ENCODE results near the gene BOD1L1. TPM values are rescaled to one million over a fixed set of nuclear protein-coding genes. Genes with fewer than 3 reads are reported as not detected.

BOD1L1 gene
- total and polyA plus RNA-seq, 5 donors: 14.0 to 24.7 (median 23.1) TPM

- Histone ChIP-seq H3K27me3 (ENCODE audit: control insufficient read depth, insufficient read depth) (no peaks in the 10 kb centered on the region), H3K9me3 (ENCODE audit: control insufficient read depth, low read length) (no peaks in the 10 kb centered on the region), H3K4me1 (ENCODE audit: control insufficient read depth, insufficient read depth, low read length) (peaks cover 4% of the 10 kb centered on the region), H3K4me3 (ENCODE audit: low read length) (no peak overlapping the region), H3K27ac (ENCODE audit: low read length) (no peak overlapping the region)
- 51% methylated on average over 6 of the region's 6 CpGs for WGBS
- intact Hi-C loops (cut with DNase I): no loop called here
- no peak for DNase-seq
- ATAC-seq: no peak
These were observed 19.5 kb upstream of the BOD1L1 start for GRCh38 chr4:13647031-13647430.

- no peak overlapping the region for H3K4me3 ChIP-seq (ENCODE audit: low read length)
- 90% methylated on average over 1 of the region's 1 CpG for WGBS
- no peak for DNase-seq
- no peak for ATAC-seq
- H3K27ac ChIP-seq (ENCODE audit: low read length): no peak overlapping the region
- H3K9me3 ChIP-seq (ENCODE audit: control insufficient read depth, low read length): no peaks in the 10 kb centered on the region
- intact Hi-C loops (cut with DNase I): no loop called here
- peaks cover 4% of the 10 kb centered on the region for H3K4me1 ChIP-seq (ENCODE audit: control insufficient read depth, insufficient read depth, low read length)
- H3K27me3 ChIP-seq (ENCODE audit: control insufficient read depth, insufficient read depth): no peaks in the 10 kb centered on the region
These were observed 17.6 kb upstream of the BOD1L1 start for GRCh38 chr4:13645075-13645474.

- WGBS: 19% methylated on average over 2 of the region's 2 CpGs
- peak in 1 of 2 donors; percentile 67 for ATAC-seq
- intact Hi-C loops (cut with DNase I): no loop called here
These were observed 14.8 kb upstream of the BOD1L1 start for GRCh38 chr4:13642170-13642950.

GRCh38 chr4:13641084-13641483, 13.6 kb upstream of the BOD1L1 start:
- 53% methylated on average over 6 of the region's 6 CpGs for WGBS
- Histone ChIP-seq H3K27me3 (ENCODE audit: control insufficient read depth, insufficient read depth) (no peaks in the 10 kb centered on the region), H3K9me3 (ENCODE audit: control insufficient read depth, low read length) (no peaks in the 10 kb centered on the region), H3K4me3 (ENCODE audit: low read length) (no peak overlapping the region), H3K27ac (ENCODE audit: low read length) (no peak overlapping the region), H3K4me1 (ENCODE audit: control insufficient read depth, insufficient read depth, low read length) (peaks cover 4% of the 10 kb centered on the region)
- intact Hi-C loops (cut with DNase I): no loop called here
- no peak for DNase-seq
- no peak for ATAC-seq

More at GRCh38 chr4:13642170-13642950, 14.8 kb upstream of the BOD1L1 start:
- DNase-seq: peak in 1 of 3 donors; percentile 51
- no peaks in the 10 kb centered on the region for H3K27me3 ChIP-seq (ENCODE audit: control insufficient read depth, insufficient read depth)
- H3K4me3 ChIP-seq (ENCODE audit: low read length): no peak overlapping the region
- no peaks in the 10 kb centered on the region for H3K9me3 ChIP-seq (ENCODE audit: control insufficient read depth, low read length)
- no peak overlapping the region for H3K27ac ChIP-seq (ENCODE audit: low read length)
- H3K4me1 ChIP-seq (ENCODE audit: control insufficient read depth, insufficient read depth, low read length): peaks cover 4% of the 10 kb centered on the region

GRCh38 chr4:13640149-13640940, 12.8 kb upstream of the BOD1L1 start:
- ATAC-seq: no peak

GRCh38 chr4:13635286-13635799, 7.8 kb upstream of the BOD1L1 start:
- H3K4me3 ChIP-seq (ENCODE audit: low read length): no peak overlapping the region
- intact Hi-C loops (cut with DNase I): no loop called here
- H3K4me1 ChIP-seq (ENCODE audit: control insufficient read depth, insufficient read depth, low read length): no peaks in the 10 kb centered on the region
- no peak for DNase-seq
- no peak overlapping the region for H3K27ac ChIP-seq (ENCODE audit: low read length)
- H3K27me3 ChIP-seq (ENCODE audit: control insufficient read depth, insufficient read depth): no peaks in the 10 kb centered on the region
- no peaks in the 10 kb centered on the region for H3K9me3 ChIP-seq (ENCODE audit: control insufficient read depth, low read length)
- WGBS: 84% methylated on average over 1 of the region's 1 CpG
- no peak for ATAC-seq

More at GRCh38 chr4:13640149-13640940, 12.8 kb upstream of the BOD1L1 start:
- Histone ChIP-seq H3K27me3 (ENCODE audit: control insufficient read depth, insufficient read depth) (no peaks in the 10 kb centered on the region), H3K4me3 (ENCODE audit: low read length) (no peak overlapping the region), H3K27ac (ENCODE audit: low read length) (no peak overlapping the region), H3K9me3 (ENCODE audit: control insufficient read depth, low read length) (no peaks in the 10 kb centered on the region), H3K4me1 (ENCODE audit: control insufficient read depth, insufficient read depth, low read length) (peaks cover 4% of the 10 kb centered on the region)
- no peak for DNase-seq
- intact Hi-C loops (cut with DNase I): no loop called here
- 40% methylated on average over 8 of the region's 8 CpGs for WGBS

GRCh38 chr4:13633671-13634070, 6.1 kb upstream of the BOD1L1 start:
- ATAC-seq (no peak), DNase-seq (no peak)
- Histone ChIP-seq H3K4me3 (ENCODE audit: low read length) (no peak overlapping the region), H3K9me3 (ENCODE audit: control insufficient read depth, low read length) (no peaks in the 10 kb centered on the region), H3K27me3 (ENCODE audit: control insufficient read depth, insufficient read depth) (no peaks in the 10 kb centered on the region), H3K4me1 (ENCODE audit: control insufficient read depth, insufficient read depth, low read length) (no peaks in the 10 kb centered on the region), H3K27ac (ENCODE audit: low read length) (no peak overlapping the region)
- 100% methylated on average over 1 of the region's 1 CpG for WGBS
- intact Hi-C loops (cut with DNase I): no loop called here

GRCh38 chr4:13627178-13627605, 333 bp downstream of the BOD1L1 start:
- WGBS: under 1% methylated on average over 45 of the region's 45 CpGs
- Histone ChIP-seq H3K9me3 (ENCODE audit: control insufficient read depth, low read length) (no peaks in the 10 kb centered on the region), H3K27ac (ENCODE audit: low read length) (peak overlapping the region; percentile 44), H3K4me1 (ENCODE audit: control insufficient read depth, insufficient read depth, low read length) (peaks cover 3% of the 10 kb centered on the region), H3K4me3 (ENCODE audit: low read length) (peak overlapping the region; percentile 91), H3K27me3 (ENCODE audit: control insufficient read depth, insufficient read depth) (no peaks in the 10 kb centered on the region)
- intact Hi-C loops (cut with DNase I): no loop called here
- no peak for ATAC-seq
- DNase-seq: peak in 2 of 3 donors; percentile 53 to 67

GRCh38 chr4:13626492-13627177, 890 bp downstream of the BOD1L1 start:
- Histone ChIP-seq H3K27me3 (ENCODE audit: control insufficient read depth, insufficient read depth) (no peaks in the 10 kb centered on the region), H3K27ac (ENCODE audit: low read length) (no peak overlapping the region), H3K4me3 (ENCODE audit: low read length) (peak overlapping the region; percentile 91), H3K4me1 (ENCODE audit: control insufficient read depth, insufficient read depth, low read length) (peaks cover 3% of the 10 kb centered on the region), H3K9me3 (ENCODE audit: control insufficient read depth, low read length) (no peaks in the 10 kb centered on the region)
- ATAC-seq (no peak), DNase-seq (no peak)
- 3% methylated on average over 9 of the region's 9 CpGs for WGBS
- intact Hi-C loops (cut with DNase I): no loop called here

- ATAC-seq (no peak), DNase-seq (no peak)
- Histone ChIP-seq H3K4me1 (ENCODE audit: control insufficient read depth, insufficient read depth, low read length) (no peaks in the 10 kb centered on the region), H3K9me3 (ENCODE audit: control insufficient read depth, low read length) (no peaks in the 10 kb centered on the region), H3K4me3 (ENCODE audit: low read length) (no peak overlapping the region), H3K27ac (ENCODE audit: low read length) (no peak overlapping the region), H3K27me3 (ENCODE audit: control insufficient read depth, insufficient read depth) (no peaks in the 10 kb centered on the region)
- intact Hi-C loops (cut with DNase I): no loop called here
- 87% methylated on average over 2 of the region's 2 CpGs for WGBS
These were observed 9.2 kb downstream of the BOD1L1 start for GRCh38 chr4:13618212-13618806.

Measured in right cardiac atrium (tissue), 5 donors.